ENCODE measurements around the gene MRAS. TPM values are rescaled to one million over a fixed set of nuclear protein-coding genes. Genes with fewer than 3 reads are reported as not detected.

Gene MRAS
- polyA plus RNA-seq, 1 donor (not counting 4 experiments of a cell fraction or from before 2014, with no cell fraction given) = 7.7 TPM

DNA sequence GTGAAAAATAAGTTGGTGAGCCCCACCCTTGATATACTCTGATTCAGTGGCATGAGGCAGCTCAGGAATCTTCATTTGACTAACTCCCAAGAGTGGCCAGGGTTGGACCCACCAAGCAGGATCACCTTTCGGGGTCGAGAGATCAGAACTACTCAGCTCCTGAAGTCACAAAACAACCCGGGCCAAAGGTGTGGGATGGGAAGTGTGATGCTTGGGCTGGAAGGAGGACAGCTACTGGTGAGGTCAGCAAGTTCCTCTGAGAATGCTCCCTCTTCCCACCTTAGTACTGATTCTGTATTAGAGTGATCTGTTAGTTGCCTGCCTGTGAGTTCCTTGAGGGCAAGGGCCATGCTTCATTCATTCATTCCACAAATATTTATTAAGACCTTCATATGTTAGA, 101.1 kb downstream of the MRAS start:
- Histone ChIP-seq H4K20me1 (ENCODE audit: control insufficient read depth, extremely low read depth, insufficient read depth, low read length) (no peaks in the 10 kb centered on the region), H3K27me3 (ENCODE audit: control insufficient read depth, extremely low read depth, insufficient read depth, low read length) (no peaks in the 10 kb centered on the region), H3K27ac (ENCODE audit: control insufficient read depth, insufficient read depth, low read length) (no peak overlapping the region), H3K4me1 (ENCODE audit: control insufficient read depth, extremely low read depth, insufficient read depth, low read length) (peaks cover 13% of the 10 kb centered on the region), H3K4me3 (ENCODE audit: control insufficient read depth in 2 of 3, extremely low read depth in 1 of 3, insufficient read depth in 2 of 3, low read depth in 1 of 3, low read length in 3 of 3) (no peak overlapping the region), H3K9me3 (ENCODE audit: control insufficient read depth, low read depth, low read length) (no peaks in the 10 kb centered on the region), H3K9ac (ENCODE audit: control insufficient read depth, extremely low read depth, insufficient read depth, low read length) (no peak overlapping the region), H3K4me2 (ENCODE audit: control insufficient read depth, extremely low read depth, insufficient read depth, low read depth, low read length) (no peak overlapping the region), H2AFZ (ENCODE audit: control insufficient read depth, low read length) (no peak overlapping the region), H3K36me3 (ENCODE audit: control insufficient read depth in 2 of 2, extremely low read depth in 1 of 2, insufficient read depth in 2 of 2, low read length in 2 of 2) (no peaks in the 10 kb centered on the region), H3K9me1 (ENCODE audit: control insufficient read depth, extremely low read depth, insufficient read depth, low read length) (no peaks in the 10 kb centered on the region), H3K79me2 (ENCODE audit: control insufficient read depth, insufficient read depth, low read length) (no peaks in the 10 kb centered on the region)
- FAIRE-seq = no peak
- dilution Hi-C loops (cut with MboI; ENCODE audit: extremely low pct_ligation_motif_present, low sequenced_read_pairs) = no loop called here
- no peak for DNase-seq (ENCODE audit: low read depth, low spot score)
- TF ChIP-seq, protein P1, sequence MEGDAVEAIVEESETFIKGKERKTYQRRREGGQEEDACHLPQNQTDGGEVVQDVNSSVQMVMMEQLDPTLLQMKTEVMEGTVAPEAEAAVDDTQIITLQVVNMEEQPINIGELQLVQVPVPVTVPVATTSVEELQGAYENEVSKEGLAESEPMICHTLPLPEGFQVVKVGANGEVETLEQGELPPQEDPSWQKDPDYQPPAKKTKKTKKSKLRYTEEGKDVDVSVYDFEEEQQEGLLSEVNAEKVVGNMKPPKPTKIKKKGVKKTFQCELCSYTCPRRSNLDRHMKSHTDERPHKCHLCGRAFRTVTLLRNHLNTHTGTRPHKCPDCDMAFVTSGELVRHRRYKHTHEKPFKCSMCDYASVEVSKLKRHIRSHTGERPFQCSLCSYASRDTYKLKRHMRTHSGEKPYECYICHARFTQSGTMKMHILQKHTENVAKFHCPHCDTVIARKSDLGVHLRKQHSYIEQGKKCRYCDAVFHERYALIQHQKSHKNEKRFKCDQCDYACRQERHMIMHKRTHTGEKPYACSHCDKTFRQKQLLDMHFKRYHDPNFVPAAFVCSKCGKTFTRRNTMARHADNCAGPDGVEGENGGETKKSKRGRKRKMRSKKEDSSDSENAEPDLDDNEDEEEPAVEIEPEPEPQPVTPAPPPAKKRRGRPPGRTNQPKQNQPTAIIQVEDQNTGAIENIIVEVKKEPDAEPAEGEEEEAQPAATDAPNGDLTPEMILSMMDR (optimal IDR thresholded peaks at IDR 0.05 in 1 of 3, IDR thresholded peaks at IDR 0.05 in 1 of 3, conservative IDR thresholded peaks at IDR 0.05 in 1 of 3; ENCODE audit: extremely low read depth in 1 of 3, insufficient read depth in 2 of 3, low read length in 3 of 3) = no peak
- TF ChIP-seq EZH2 (IDR thresholded peaks at IDR 0.05; ENCODE audit: low read length) = no peak

DNA sequence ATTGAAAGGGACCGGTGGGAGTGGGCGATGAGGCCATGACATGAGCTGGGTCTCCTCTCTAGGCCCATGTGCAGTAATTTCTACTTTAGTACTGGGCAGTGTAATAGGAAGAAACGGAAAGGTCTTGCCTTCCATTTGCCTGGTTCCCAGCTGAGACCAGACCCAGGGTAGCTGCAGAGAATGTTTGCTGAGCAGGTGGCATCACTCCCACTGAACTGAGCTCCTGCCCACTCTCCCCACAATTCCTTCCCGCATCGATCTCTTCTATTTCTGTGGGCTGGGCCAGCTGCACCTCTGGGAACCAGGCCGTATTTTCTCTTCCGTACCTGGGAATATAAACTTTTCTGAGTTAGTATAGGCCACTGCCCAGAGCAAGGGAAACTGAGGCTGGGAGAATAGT, 101.8 kb downstream of the MRAS start:
- FAIRE-seq (no peak), DNase-seq (ENCODE audit: low read depth, low spot score) (no peak)
- dilution Hi-C loops (cut with MboI; ENCODE audit: extremely low pct_ligation_motif_present, low sequenced_read_pairs) = no loop called here
- Histone ChIP-seq H3K4me3 (ENCODE audit: control insufficient read depth in 2 of 3, extremely low read depth in 1 of 3, insufficient read depth in 2 of 3, low read depth in 1 of 3, low read length in 3 of 3) (no peak overlapping the region), H3K4me1 (ENCODE audit: control insufficient read depth, extremely low read depth, insufficient read depth, low read length) (peaks cover 13% of the 10 kb centered on the region), H2AFZ (ENCODE audit: control insufficient read depth, low read length) (no peak overlapping the region), H3K79me2 (ENCODE audit: control insufficient read depth, insufficient read depth, low read length) (no peaks in the 10 kb centered on the region), H3K9me1 (ENCODE audit: control insufficient read depth, extremely low read depth, insufficient read depth, low read length) (no peaks in the 10 kb centered on the region), H3K27me3 (ENCODE audit: control insufficient read depth, extremely low read depth, insufficient read depth, low read length) (no peaks in the 10 kb centered on the region), H3K36me3 (ENCODE audit: control insufficient read depth in 2 of 2, extremely low read depth in 1 of 2, insufficient read depth in 2 of 2, low read length in 2 of 2) (no peaks in the 10 kb centered on the region), H3K9ac (ENCODE audit: control insufficient read depth, extremely low read depth, insufficient read depth, low read length) (no peak overlapping the region), H3K4me2 (ENCODE audit: control insufficient read depth, extremely low read depth, insufficient read depth, low read depth, low read length) (no peak overlapping the region), H4K20me1 (ENCODE audit: control insufficient read depth, extremely low read depth, insufficient read depth, low read length) (no peaks in the 10 kb centered on the region), H3K9me3 (ENCODE audit: control insufficient read depth, low read depth, low read length) (no peaks in the 10 kb centered on the region), H3K27ac (ENCODE audit: control insufficient read depth, insufficient read depth, low read length) (no peak overlapping the region)
- no peak for TF ChIP-seq EZH2 (IDR thresholded peaks at IDR 0.05; ENCODE audit: low read length)
- TF ChIP-seq, protein P1 (optimal IDR thresholded peaks at IDR 0.05 in 1 of 3, IDR thresholded peaks at IDR 0.05 in 1 of 3, conservative IDR thresholded peaks at IDR 0.05 in 1 of 3; ENCODE audit: extremely low read depth in 1 of 3, insufficient read depth in 2 of 3, low read length in 3 of 3) = no peak
